K562 (cell line): ENCODE measurements around the gene NOP58.

Source experiments
- CBFB ChIP-seq: sonication (generic); formaldehyde crosslinking; IDR thresholded peaks from 2 replicates; pipeline ENCODE4 v1.4.0; 2020; ENCODE audit warnings: mild to moderate bottlenecking, missing genetic modification reagents
- CHCHD3 ChIP-seq: fragments of 250-450 bp; sonication (Bioruptor Pico); IDR thresholded peaks from 2 replicates; pipeline ENCODE4 v2.1.2; 2022; ENCODE audit warnings: mild to moderate bottlenecking
- CREB5 ChIP-seq: fragments of 250-450 bp; sonication (Bioruptor Pico); IDR thresholded peaks from 2 replicates; pipeline ENCODE4 v1.5.0; 2020; ENCODE audit warnings: mild to moderate bottlenecking
- CTCF ChIP-seq, 3 experiments: IDR thresholded peaks in 2 of 3; conservative IDR thresholded peaks in 1 of 3; 2 replicates each; pipeline ENCODE4 v1.5.1; 2011 to 2012; ENCODE audit warnings: low read length in 3 of 3, mild to moderate bottlenecking in 3 of 3, control low read depth in 2 of 3, improper control_type of control experiment in 1 of 3, inconsistent platforms in 1 of 3, low read depth in 1 of 3, mixed read lengths in 1 of 3, moderate library complexity in 1 of 3; ENCODE audit not compliant: insufficient read depth in 2 of 3
- KDM4B ChIP-seq, 2 experiments: fragments of 450-650 bp in 1 of 2; sonication (generic) in 1 of 2; IDR thresholded peaks; 2 replicates each; pipeline ENCODE4 v1.6.1; 2016 to 2017; ENCODE audit warnings: borderline replicate concordance in 2 of 2, antibody characterized with exemption in 1 of 2, low read depth in 1 of 2, mild to moderate bottlenecking in 1 of 2
- MYBL2 ChIP-seq, 2 experiments: fragments of 450-650 bp in 1 of 2; sonication (generic) in 1 of 2; formaldehyde crosslinking in 1 of 2; IDR thresholded peaks; 2 replicates each; pipeline versions ENCODE4 v1.6.1 to v1.8.1; 2017 to 2022; ENCODE audit warnings: borderline replicate concordance in 1 of 2, inconsistent platforms in 1 of 2, low read depth in 1 of 2, mild to moderate bottlenecking in 1 of 2, missing genetic modification reagents in 1 of 2, moderate library complexity in 1 of 2
- POLR2A ChIP-seq: fragments of 450-650 bp; conservative IDR thresholded peaks from 2 replicates; pipeline ENCODE4 v1.6.1; 2016
- SNAPC5 ChIP-seq: fragments of 250-450 bp; sonication (Bioruptor Pico); IDR thresholded peaks from 2 replicates; pipeline ENCODE4 v1.8.0; 2021; ENCODE audit warnings: moderate library complexity, mild to moderate bottlenecking, inconsistent platforms
- SPI1 ChIP-seq: IDR thresholded peaks from 2 replicates; pipeline ENCODE4 v1.6.1; 2011; ENCODE audit warnings: low read depth, low read length, control low read depth, borderline replicate concordance
- SREBF1 ChIP-seq: fragments of 150-350 bp; IDR thresholded peaks from 2 replicates; pipeline ENCODE4 v1.6.1; 2014; ENCODE audit warnings: antibody characterized with exemption, low read depth, low read length, borderline replicate concordance
- TAF7 ChIP-seq: fragments of 450-650 bp; IDR thresholded peaks from 2 replicates; pipeline ENCODE4 v1.6.1; 2016; ENCODE audit warnings: missing genetic modification characterization, missing compliant biosample characterization
- USF2 ChIP-seq: sonication (generic); formaldehyde crosslinking; IDR thresholded peaks from 2 replicates; pipeline ENCODE4 v1.5.0; 2020; ENCODE audit warnings: missing genetic modification reagents
- ZNF830 ChIP-seq: fragments of 250-450 bp; sonication (Bioruptor Pico); IDR thresholded peaks from 2 replicates; pipeline ENCODE4 v1.5.0; 2021; ENCODE audit warnings: mild to moderate bottlenecking
- TF ChIP-seq, protein P1 (sequence below): sonication (generic); formaldehyde crosslinking; IDR thresholded peaks from 2 replicates; pipeline ENCODE4 v1.8.1; 2023; ENCODE audit warnings: mild to moderate bottlenecking, missing genetic modification reagents

DNA sequence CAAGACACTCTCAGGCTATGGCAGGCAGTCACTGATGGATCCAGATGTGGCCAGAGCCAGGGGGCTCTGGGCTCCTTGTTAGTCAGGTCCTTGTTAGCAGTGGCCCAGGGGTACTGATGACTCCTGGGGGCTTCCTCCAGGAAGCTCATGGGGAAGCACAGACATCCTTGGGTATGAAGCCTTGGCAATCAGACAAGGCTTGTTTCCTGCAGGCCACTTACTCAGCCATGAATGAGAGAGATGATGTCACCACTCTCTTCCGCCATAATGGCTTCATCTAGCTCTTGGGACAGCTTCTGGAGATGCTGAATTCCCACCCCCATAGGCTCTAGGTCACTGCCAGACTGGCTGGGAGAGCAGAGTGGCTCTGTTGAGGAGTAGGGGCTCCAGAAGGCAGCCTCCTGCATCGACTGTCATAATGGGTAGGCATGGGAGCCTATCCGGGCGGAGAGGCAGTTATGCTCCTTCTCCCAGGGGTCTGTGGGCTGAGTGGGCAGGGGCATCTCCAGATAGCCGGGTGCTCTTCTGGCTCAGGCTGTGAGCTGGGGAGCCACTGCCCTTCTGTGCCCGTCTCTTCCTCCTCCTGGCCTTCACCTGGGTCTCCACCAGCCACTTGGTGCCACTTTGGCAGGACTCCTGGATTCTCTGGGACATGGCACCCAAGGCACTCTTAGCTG, 70.4 kb downstream of the NOP58 start:
- no peak for TF ChIP-seq POLR2A
- TF ChIP-seq ZNF830 (CRISPR knock-in tag) = no peak
- TF ChIP-seq, protein P1, sequence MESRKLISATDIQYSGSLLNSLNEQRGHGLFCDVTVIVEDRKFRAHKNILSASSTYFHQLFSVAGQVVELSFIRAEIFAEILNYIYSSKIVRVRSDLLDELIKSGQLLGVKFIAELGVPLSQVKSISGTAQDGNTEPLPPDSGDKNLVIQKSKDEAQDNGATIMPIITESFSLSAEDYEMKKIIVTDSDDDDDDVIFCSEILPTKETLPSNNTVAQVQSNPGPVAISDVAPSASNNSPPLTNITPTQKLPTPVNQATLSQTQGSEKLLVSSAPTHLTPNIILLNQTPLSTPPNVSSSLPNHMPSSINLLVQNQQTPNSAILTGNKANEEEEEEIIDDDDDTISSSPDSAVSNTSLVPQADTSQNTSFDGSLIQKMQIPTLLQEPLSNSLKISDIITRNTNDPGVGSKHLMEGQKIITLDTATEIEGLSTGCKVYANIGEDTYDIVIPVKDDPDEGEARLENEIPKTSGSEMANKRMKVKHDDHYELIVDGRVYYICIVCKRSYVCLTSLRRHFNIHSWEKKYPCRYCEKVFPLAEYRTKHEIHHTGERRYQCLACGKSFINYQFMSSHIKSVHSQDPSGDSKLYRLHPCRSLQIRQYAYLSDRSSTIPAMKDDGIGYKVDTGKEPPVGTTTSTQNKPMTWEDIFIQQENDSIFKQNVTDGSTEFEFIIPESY = no peak
- TF ChIP-seq CREB5 = no peak
- TF ChIP-seq SNAPC5 (CRISPR knock-in tag) = no peak
- no peak for TF ChIP-seq CTCF (IDR thresholded peaks at IDR 0.05 in 2 of 3, conservative IDR thresholded peaks at IDR 0.05 in 1 of 3; ENCODE audit: insufficient read depth in 2 of 3, low read depth in 1 of 3, low read length in 3 of 3)
- no peak for TF ChIP-seq CHCHD3 (CRISPR knock-in tag)
- no peak for TF ChIP-seq SPI1
- no peak for TF ChIP-seq CBFB (CRISPR knock-in tag)
- TF ChIP-seq MYBL2 (IDR thresholded peaks at IDR 0.05; ENCODE audit: low read depth) = no peak
- no peak for TF ChIP-seq MYBL2 (CRISPR knock-in tag; IDR thresholded peaks at IDR 0.05; ENCODE audit: borderline replicate concordance)
- no peak for TF ChIP-seq TAF7
- no peak for TF ChIP-seq KDM4B (IDR thresholded peaks at IDR 0.05; ENCODE audit: borderline replicate concordance in 2 of 2, low read depth in 1 of 2)
- no peak for TF ChIP-seq USF2 (CRISPR knock-in tag)
- TF ChIP-seq SREBF1 = no peak
